K562 (cell line): Measurements from ENCODE around the gene HSF2BP. TPM values are rescaled to one million over a fixed set of nuclear protein-coding genes. Genes with fewer than 3 reads are reported as not detected.

Experiments used
- ATAC-seq: fragments of 200-7000 bp; cut with Tn5 transposase; 3 replicates; pipeline ENCODE4 v1.9.1; 2020; ENCODE audit warnings: moderate library complexity
- BruUV-seq: library from RNA; stranded (reverse); fragments of 400-500 nt; replicated peaks from 2 replicates; lab custom pipeline; 2021; lab: Mats Ljungman, UMichigan
- CTCF ChIA-PET: fragments of 300-600 bp; formaldehyde crosslinking; extraction: SDS; loops from one replicate; lab custom pipeline; 2021; ENCODE audit warnings: low intra/inter-chr PET ratio; lab: Yijun Ruan, JAX
- POLR2A ChIA-PET: fragments of 300-600, 350-650 bp; sonication (Branson Sonifier 250); formaldehyde crosslinking; extraction: SDS; loops from one replicate; lab custom pipeline; 2021; ENCODE audit warnings: antibody characterized with exemption, inconsistent platforms; lab: Yijun Ruan, JAX
- DNase-seq, 4 experiments: peaks; one replicate each; pipeline versions ENCODE4 v3.0.0 to v3.0.0-alpha.2; 2011 to 2018; ENCODE audit warnings: low spot score in 3 of 4, mixed read lengths in 3 of 4; ENCODE audit errors: extremely low read depth in 1 of 4
- FAIRE-seq: peaks from 2 replicates; lab custom pipeline; 2011; peaks lifted over from hg19 to GRCh38; lab: Jason Lieb, UNC
- H2AFZ ChIP-seq: 2 replicates; pipeline ENCODE4 v1.6.0; 2011; ENCODE audit warnings: low read depth, low read length, control low read depth, inconsistent platforms
- H3K27ac ChIP-seq: fragments of 200-600 bp; 3 replicates; pipeline ENCODE4 v1.8.0; 2011; ENCODE audit warnings: low read depth, mild to moderate bottlenecking, control low read depth, inconsistent platforms, low read length, moderate library complexity, mixed read lengths; ENCODE audit errors: extremely low read depth
- H3K27me3 ChIP-seq, 2 experiments: fragments of 300-600 bp in 1 of 2; 2 replicates in 1 of 2; 3 replicates in 1 of 2; pipeline versions ENCODE4 v1.6.0 to v1.8.0; 2011; ENCODE audit warnings: inconsistent platforms in 2 of 2, low read length in 2 of 2, mild to moderate bottlenecking in 1 of 2, mixed read lengths in 1 of 2, moderate library complexity in 1 of 2; ENCODE audit not compliant: control insufficient read depth in 2 of 2, insufficient read depth in 2 of 2
- H3K36me3 ChIP-seq: fragments of 300-600 bp; 3 replicates; pipeline ENCODE4 v1.8.0; 2011; ENCODE audit warnings: mild to moderate bottlenecking, low read length, inconsistent platforms; ENCODE audit not compliant: control insufficient read depth, insufficient read depth
- H3K4me1 ChIP-seq, 2 experiments: fragments of 200-600 bp in 1 of 2; replicated peaks in 1 of 2; 2 replicates in 1 of 2; 3 replicates in 1 of 2; pipeline versions ENCODE4 v1.5.1 to v1.8.0; 2011; ENCODE audit warnings: inconsistent platforms in 2 of 2, low read length in 2 of 2, mild to moderate bottlenecking in 1 of 2, mixed read lengths in 1 of 2, moderate library complexity in 1 of 2; ENCODE audit not compliant: control insufficient read depth in 2 of 2, insufficient read depth in 2 of 2
- H3K4me2 ChIP-seq: 2 replicates; pipeline ENCODE4 v1.6.1; 2011; ENCODE audit warnings: low read length, control low read depth, inconsistent platforms, mixed read lengths; ENCODE audit not compliant: insufficient read depth
- H3K4me3 ChIP-seq: fragments of 200-600 bp; sonication (generic), shearing (Covaris generic); 2 replicates; pipeline ENCODE4 v1.5.1; 2016; ENCODE audit warnings: control low read depth, inconsistent platforms
- H3K79me2 ChIP-seq: fragments of 200-600 bp; 3 replicates; pipeline ENCODE4 v1.8.0; 2011; ENCODE audit warnings: low read length, inconsistent platforms; ENCODE audit not compliant: control insufficient read depth, insufficient read depth
- H3K9ac ChIP-seq, 2 experiments: 2 replicates each; pipeline versions ENCODE4 v1.6.0 to v1.6.1; 2011; ENCODE audit warnings: low read depth in 2 of 2, low read length in 2 of 2, control low read depth in 1 of 2, inconsistent platforms in 1 of 2, mild to moderate bottlenecking in 1 of 2, mixed read lengths in 1 of 2; ENCODE audit not compliant: insufficient read depth in 1 of 2
- H3K9me1 ChIP-seq: one replicate; pipeline ENCODE4 v1.6.0; 2011; ENCODE audit warnings: inconsistent platforms, mild to moderate bottlenecking, low read length, moderate library complexity; ENCODE audit not compliant: control insufficient read depth, insufficient read depth
- H3K9me3 ChIP-seq: replicated peaks from 2 replicates; pipeline ENCODE4 v1.5.1; 2011; ENCODE audit warnings: low read depth, low read length, inconsistent platforms; ENCODE audit not compliant: control insufficient read depth, insufficient read depth
- H4K20me1 ChIP-seq: replicated peaks from 2 replicates; pipeline ENCODE4 v1.6.1; 2011; ENCODE audit warnings: low read length, inconsistent platforms, mixed read lengths; ENCODE audit not compliant: control insufficient read depth, insufficient read depth
- CBFB ChIP-seq: sonication (generic); formaldehyde crosslinking; IDR thresholded peaks from 2 replicates; pipeline ENCODE4 v1.4.0; 2020; ENCODE audit warnings: mild to moderate bottlenecking, missing genetic modification reagents
- CTBP1 ChIP-seq: fragments of 450-650 bp; IDR thresholded peaks from 2 replicates; pipeline ENCODE4 v1.6.1; 2016; ENCODE audit warnings: borderline replicate concordance
- HDAC1 ChIP-seq, 2 experiments: fragments of 450-650 bp; IDR thresholded peaks; 2 replicates each; pipeline ENCODE4 v1.6.1; 2016 to 2017; ENCODE audit warnings: inconsistent platforms in 1 of 2, mild to moderate bottlenecking in 1 of 2, moderate library complexity in 1 of 2
- PHB2 ChIP-seq: fragments of 450-650 bp; IDR thresholded peaks from 2 replicates; pipeline ENCODE4 v1.6.1; 2017; ENCODE audit warnings: low read depth
- RAD21 ChIP-seq, 2 experiments: fragments of 250-450 bp in 1 of 2; fragments of 450-650 bp in 1 of 2; sonication (Bioruptor Pico) in 1 of 2; formaldehyde crosslinking in 1 of 2; IDR thresholded peaks in 1 of 2; conservative IDR thresholded peaks in 1 of 2; 2 replicates each; pipeline versions ENCODE4 v1.4.0 to v1.8.0; 2020 to 2022; ENCODE audit warnings: mild to moderate bottlenecking in 2 of 2, moderate library complexity in 1 of 2
- RNF2 ChIP-seq: sonication (generic); IDR thresholded peaks from 2 replicates; pipeline ENCODE4 v1.6.1; 2016
- XRCC5 ChIP-seq: fragments of 200-400 bp; formaldehyde crosslinking; IDR thresholded peaks from 2 replicates; pipeline ENCODE4 v1.6.1; 2017; ENCODE audit warnings: low read depth, mild to moderate bottlenecking, low read length
- ZNF23 ChIP-seq: fragments of 250-450 bp; sonication (Bioruptor Pico); IDR thresholded peaks from 2 replicates; pipeline ENCODE4 v1.4.0; 2020; ENCODE audit warnings: mild to moderate bottlenecking
- ZNF589 ChIP-seq: fragments of 200-800 bp; sonication (Bioruptor generic); IDR thresholded peaks from 2 replicates; pipeline ENCODE4 v1.6.1; 2016; ENCODE audit warnings: low read depth, missing genetic modification characterization, missing compliant biosample characterization
- WGBS: fragments of 100-300 bp; shearing (Covaris generic); methylation state at CpG from one replicate; pipeline ENCODE4 v1.1.6; 2016; ENCODE audit warnings: low coverage, mixed read lengths; ENCODE audit not compliant: insufficient coverage; ENCODE audit errors: missing lambda C conversion rate; 5-methylcytosine and 5-hydroxymethylcytosine counted together
- in situ Hi-C: fragments of 300-500 bp; cut with MboI; formaldehyde crosslinking; loops from 4 replicates; pipeline ENCODE4 v1.15.0; 2018; ENCODE audit warnings: inconsistent platforms, mixed read lengths
- intact Hi-C: fragments of 100-400 bp; cut with micrococcal nuclease; formaldehyde crosslinking; loops from 2 replicates; pipeline ENCODE4 v1.14.2; 2022
- polyA plus RNA-seq, 8 experiments: library from polyadenylated mRNA; depleted of rRNA in 4 of 8; stranded (reverse) in 5 of 8; unstranded in 3 of 8; fragments of >200 nt; fragmentation: Nextera tagmentation in 2 of 8; fragmentation: Illumina TruSeq in 1 of 8; extraction: Ambion mirVana in 2 of 8; extraction: Trizol in 1 of 8; gene quantifications; 2 replicates each; pipeline versions ENCODE4 v1.2.1 to v1.2.3, GENCODE V29; 2011 to 2014; ENCODE audit warnings: inconsistent platforms in 1 of 8, missing spikeins in 1 of 8
- total RNA-seq, 7 experiments: library from RNA; depleted of rRNA in 6 of 7; stranded (reverse); fragments of >200 nt in 6 of 7; fragmentation: Illumina TruSeq in 2 of 7; extraction: Trizol in 2 of 7; gene quantifications; 2 replicates each; pipeline versions ENCODE4 v1.2.1 to v1.2.3, GENCODE V29; 2011 to 2021; ENCODE audit warnings: low replicate concordance in 1 of 7
- TF ChIP-seq, protein P1 (sequence below): fragments of 200-800 bp; sonication (Bioruptor generic); IDR thresholded peaks from 2 replicates; pipeline ENCODE4 v1.6.1; 2017; ENCODE audit warnings: missing genetic modification characterization, missing compliant biosample characterization
- TF ChIP-seq, protein P2 (sequence below): IDR thresholded peaks from 2 replicates; pipeline ENCODE4 v1.6.1; 2014; ENCODE audit warnings: antibody characterized with exemption

Gene HSF2BP
- total and polyA plus RNA-seq, 9 of the 15 experiments (the other 6 are each of a cell fraction or from before 2014, with no cell fraction given), result 0.04 to 0.57 (median 0.20) TPM; not detected in 2

DNA sequence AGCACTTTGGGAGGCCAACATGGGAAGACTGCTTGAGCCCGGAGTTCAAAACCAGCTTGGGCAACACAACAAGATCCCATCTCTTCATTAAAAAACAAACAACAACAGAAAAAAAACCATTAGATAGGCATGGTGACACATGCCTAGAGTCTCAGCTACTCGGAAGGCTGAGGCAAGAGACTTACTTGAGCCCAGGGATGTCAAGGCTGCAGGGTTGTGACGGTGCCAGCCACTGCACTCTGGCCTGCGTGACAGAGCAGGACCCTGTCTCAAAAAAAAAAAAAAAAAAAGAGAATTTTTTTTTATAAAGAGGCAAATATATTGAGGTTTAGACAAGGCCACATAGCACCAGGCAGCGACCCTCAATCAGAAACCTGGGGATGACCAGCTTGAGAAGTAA is 62.7 kb downstream of the HSF2BP start:
- in situ Hi-C loops (no loop called here), intact Hi-C loops (no loop called here)
- ChIA-PET CTCF (no interaction called here), POLR2A (interaction anchor here (1.2 kb wide), 1 partner anchor 341 kb away, joined by 6 read pairs; no protein-coding TSS in a partner anchor)
- WGBS, result 0% methylated on average over 5 of the region's 5 CpGs
- no peaks in the 10 kb centered on the region for H3K4me1 ChIP-seq
- FAIRE-seq (no peak), ATAC-seq (no peak), DNase-seq (no peak)
- H3K9me1 ChIP-seq, result no peaks in the 10 kb centered on the region
- BruUV-seq, result no TSS peak
- H2AFZ ChIP-seq, result no peak overlapping the region
- H3K4me2 ChIP-seq, result no peak overlapping the region
- H3K9me3 ChIP-seq, result no peaks in the 10 kb centered on the region
- peaks cover 8 to 11% of the 10 kb centered on the region in 2 experiments; a peak in 4 of 5 replicates for H3K27me3 ChIP-seq
- H4K20me1 ChIP-seq, result no peaks in the 10 kb centered on the region
- H3K36me3 ChIP-seq, result no peaks in the 10 kb centered on the region
- no peak overlapping the region for H3K9ac ChIP-seq
- no peak overlapping the region for H3K4me3 ChIP-seq
- no peak overlapping the region for H3K27ac ChIP-seq
- TF ChIP-seq PHB2 (no peak), ZNF23 (CRISPR knock-in tag) (no peak), ZNF589 (CRISPR knock-in tag) (no peak), RNF2 (no peak), CTBP1 (no peak), RAD21 (CRISPR knock-in tag; conservative IDR thresholded peaks at IDR 0.05 in 1 of 2, IDR thresholded peaks at IDR 0.05 in 1 of 2) (no peak), CBFB (CRISPR knock-in tag) (no peak), HDAC1 (IDR thresholded peaks at IDR 0.05) (no peak), XRCC5 (no peak)
- TF ChIP-seq, protein P1, sequence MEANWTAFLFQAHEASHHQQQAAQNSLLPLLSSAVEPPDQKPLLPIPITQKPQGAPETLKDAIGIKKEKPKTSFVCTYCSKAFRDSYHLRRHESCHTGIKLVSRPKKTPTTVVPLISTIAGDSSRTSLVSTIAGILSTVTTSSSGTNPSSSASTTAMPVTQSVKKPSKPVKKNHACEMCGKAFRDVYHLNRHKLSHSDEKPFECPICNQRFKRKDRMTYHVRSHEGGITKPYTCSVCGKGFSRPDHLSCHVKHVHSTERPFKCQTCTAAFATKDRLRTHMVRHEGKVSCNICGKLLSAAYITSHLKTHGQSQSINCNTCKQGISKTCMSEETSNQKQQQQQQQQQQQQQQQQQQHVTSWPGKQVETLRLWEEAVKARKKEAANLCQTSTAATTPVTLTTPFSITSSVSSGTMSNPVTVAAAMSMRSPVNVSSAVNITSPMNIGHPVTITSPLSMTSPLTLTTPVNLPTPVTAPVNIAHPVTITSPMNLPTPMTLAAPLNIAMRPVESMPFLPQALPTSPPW (CRISPR knock-in tag), result no peak
- TF ChIP-seq, protein P2, sequence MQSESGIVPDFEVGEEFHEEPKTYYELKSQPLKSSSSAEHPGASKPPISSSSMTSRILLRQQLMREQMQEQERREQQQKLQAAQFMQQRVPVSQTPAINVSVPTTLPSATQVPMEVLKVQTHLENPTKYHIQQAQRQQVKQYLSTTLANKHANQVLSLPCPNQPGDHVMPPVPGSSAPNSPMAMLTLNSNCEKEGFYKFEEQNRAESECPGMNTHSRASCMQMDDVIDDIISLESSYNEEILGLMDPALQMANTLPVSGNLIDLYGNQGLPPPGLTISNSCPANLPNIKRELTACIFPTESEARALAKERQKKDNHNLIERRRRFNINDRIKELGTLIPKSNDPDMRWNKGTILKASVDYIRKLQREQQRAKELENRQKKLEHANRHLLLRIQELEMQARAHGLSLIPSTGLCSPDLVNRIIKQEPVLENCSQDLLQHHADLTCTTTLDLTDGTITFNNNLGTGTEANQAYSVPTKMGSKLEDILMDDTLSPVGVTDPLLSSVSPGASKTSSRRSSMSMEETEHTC, result no peak
- H3K79me2 ChIP-seq, result no peaks in the 10 kb centered on the region
